DMS53 (cell line): ENCODE data around the gene PPP1R27.

Experiments used
- DNase-seq: peaks from one replicate; lab custom pipeline; 2025; lab: John Stamatoyannopoulos, UW

PPP1R27 gene

GRCh38 chr17:81821147-81821546, 13.7 kb downstream of the PPP1R27 start:
- DNase-seq, result peak; percentile 57

- no peak for DNase-seq
Observed at GRCh38 chr17:81819708-81820107, 15.1 kb downstream of the PPP1R27 start.

DNA sequence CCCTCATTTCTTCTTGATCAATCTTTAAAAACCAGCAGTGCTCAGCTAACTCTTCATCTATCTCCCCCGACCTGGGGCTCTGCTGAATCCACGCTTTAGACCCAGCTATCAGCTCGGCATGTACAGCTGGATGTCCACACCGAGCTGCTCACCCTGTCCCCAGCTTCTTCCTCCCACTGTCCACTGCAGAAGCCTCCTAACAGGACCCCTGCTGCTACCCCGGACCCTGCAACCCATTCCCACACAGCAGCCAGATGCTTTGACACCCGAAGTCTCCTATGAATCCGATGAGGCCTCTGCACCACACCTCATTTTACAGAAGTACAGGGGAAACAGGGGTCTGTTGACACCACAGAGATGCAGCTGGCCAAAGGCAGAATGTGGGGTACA, 17.1 kb downstream of the PPP1R27 start:
- no peak for DNase-seq

DNA sequence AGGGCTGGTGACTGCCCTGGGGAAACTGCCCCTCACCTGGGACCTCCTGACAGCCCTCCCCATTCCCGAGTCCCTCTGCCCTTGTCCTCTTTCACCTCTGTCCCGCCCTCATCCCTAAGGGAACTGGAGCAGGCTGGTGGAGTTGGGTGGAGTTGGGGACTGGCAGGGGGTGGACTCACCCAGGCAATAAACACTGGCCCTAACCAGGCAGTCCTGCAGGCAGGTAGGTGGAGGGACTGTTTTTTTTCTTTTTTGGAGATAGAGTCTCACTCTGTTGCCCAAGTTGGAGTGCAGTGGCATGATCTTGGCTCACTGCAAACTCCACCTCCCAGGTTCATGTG, 19.2 kb downstream of the PPP1R27 start:
- DNase-seq, result no peak

DNA sequence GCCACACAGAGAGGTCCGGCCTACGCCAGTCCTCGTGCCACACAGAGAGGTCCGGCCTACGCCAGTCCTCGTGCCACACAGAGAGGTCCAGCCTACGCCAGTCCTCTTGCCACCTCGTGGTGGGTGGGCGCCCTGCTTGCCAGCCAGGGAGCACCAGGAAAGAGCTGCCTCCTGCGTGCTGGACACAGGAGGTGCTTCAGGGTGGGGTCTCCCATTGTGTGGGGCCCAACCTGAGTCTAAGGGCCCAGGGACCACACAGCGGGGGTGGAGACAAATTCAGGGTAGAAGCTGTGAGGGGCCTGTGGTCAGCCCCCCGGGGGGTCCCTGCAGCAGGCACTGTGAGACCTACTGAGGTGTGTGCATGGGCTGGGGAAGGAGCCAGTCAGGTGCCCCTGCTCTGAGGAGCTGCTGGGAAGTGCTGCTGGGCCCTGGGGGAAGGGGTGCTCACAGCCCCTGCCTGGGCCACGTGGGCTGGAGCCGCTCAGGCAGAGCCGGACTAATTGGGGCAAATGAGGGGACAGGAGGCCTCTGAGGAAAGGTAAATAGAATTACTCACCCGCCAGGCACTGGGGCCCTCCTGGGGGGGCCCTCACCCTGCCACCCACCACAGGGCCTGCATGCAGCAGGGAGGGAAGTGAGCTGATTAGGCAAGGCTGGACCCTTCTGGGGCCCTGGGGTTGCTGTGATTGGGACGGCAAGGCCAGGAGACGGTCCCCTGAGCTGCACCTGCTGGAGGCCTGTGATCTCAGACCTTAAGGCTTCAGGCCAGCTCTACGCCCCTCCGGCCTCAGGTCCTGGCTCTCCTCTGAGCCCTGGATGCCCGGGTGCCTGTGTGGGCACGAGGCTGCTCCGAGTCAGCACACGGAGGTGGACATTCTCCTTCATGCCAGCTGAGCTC, 19.9 kb downstream of the PPP1R27 start:
- no peak for DNase-seq

- no peak for DNase-seq
Observed at GRCh38 chr17:81813861-81814683, 20.8 kb downstream of the PPP1R27 start.

DNA sequence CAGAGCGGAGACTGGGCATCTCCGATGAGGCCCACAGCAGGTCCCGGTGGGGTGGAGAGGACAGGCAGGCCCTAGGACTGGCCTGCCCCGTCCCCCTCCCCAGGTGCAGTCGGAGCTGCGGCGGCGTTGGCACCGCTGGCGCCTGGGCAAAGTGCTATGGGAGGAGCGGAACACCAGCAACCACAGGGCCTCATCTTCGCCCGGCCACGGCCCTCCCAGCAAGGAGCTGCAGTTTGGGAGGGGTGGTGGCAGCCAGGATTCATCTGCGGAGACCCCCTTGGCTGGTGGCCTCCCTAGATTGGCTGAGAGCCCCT, 21.5 kb downstream of the PPP1R27 start:
- no peak for DNase-seq

DNA sequence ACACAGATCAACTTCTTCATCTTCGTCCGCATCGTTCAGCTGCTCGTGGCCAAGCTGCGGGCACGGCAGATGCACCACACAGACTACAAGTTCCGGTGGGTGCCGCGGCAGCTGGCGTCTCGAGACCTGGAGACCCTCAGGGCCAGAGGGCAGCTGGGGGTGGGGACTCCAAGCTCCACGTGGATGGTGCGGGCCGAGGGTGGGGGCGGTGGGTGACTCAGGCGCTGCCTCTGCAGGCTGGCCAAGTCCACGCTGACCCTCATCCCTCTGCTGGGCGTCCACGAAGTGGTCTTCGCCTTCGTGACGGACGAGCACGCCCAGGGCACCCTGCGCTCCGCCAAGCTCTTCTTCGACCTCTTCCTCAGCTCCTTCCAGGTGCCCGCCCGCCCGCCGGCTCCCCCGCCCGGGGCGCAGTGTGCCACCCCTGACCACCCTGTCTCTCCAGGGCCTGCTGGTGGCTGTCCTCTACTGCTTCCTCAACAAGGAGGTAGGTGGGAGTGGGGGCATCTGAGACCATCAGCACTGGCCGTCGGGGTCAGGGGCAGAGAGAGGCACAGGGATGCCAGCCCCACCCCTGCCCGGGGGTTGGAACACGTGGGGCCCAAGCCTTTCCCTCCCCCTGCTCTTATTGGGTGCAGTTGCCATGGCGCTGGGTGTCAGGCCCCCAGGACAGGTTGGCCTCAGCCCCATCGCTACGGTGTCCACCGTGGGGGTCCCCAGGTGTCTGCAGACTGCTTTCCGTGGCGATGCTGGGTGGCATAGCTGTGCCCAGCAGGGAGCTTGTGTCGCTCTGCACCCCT, 22.1 kb downstream of the PPP1R27 start:
- no peak for DNase-seq

DNA sequence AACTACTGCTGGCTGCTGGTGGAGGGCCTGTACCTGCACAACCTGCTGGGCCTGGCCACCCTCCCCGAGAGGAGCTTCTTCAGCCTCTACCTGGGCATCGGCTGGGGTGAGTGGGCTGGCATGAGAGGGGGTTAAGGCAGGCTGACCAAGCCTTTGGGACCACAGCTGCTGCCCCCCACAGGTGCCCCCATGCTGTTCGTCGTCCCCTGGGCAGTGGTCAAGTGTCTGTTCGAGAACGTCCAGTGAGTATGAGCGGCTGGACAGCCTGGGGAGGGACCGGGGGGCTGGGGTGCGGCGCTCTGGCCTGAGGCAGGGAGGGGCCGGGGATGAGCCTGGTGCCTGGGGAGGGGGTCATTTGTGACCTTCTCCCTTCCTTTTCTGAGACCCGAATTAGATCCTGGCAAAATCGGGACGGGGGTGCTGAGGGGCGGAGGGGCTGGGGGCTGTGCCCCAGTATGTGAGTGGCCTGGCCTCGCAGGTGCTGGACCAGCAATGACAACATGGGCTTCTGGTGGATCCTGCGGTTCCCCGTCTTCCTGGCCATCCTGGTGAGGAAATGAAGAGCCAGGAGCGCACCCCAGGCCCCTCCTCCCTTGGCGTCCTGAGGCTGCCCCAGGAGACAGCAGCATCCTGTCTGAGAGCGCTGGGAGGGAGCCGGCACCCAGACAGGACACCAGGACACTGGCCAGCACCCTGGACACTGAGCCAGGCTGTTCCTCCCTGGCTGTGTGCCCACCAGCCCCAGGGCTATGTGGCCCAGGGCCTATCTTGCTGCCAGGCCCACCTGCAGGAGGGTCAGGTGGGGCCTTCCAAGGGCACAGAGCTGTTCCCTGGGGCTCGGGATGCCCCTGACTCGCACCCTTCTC, 22.9 kb downstream of the PPP1R27 start:
- DNase-seq, result no peak

DNA sequence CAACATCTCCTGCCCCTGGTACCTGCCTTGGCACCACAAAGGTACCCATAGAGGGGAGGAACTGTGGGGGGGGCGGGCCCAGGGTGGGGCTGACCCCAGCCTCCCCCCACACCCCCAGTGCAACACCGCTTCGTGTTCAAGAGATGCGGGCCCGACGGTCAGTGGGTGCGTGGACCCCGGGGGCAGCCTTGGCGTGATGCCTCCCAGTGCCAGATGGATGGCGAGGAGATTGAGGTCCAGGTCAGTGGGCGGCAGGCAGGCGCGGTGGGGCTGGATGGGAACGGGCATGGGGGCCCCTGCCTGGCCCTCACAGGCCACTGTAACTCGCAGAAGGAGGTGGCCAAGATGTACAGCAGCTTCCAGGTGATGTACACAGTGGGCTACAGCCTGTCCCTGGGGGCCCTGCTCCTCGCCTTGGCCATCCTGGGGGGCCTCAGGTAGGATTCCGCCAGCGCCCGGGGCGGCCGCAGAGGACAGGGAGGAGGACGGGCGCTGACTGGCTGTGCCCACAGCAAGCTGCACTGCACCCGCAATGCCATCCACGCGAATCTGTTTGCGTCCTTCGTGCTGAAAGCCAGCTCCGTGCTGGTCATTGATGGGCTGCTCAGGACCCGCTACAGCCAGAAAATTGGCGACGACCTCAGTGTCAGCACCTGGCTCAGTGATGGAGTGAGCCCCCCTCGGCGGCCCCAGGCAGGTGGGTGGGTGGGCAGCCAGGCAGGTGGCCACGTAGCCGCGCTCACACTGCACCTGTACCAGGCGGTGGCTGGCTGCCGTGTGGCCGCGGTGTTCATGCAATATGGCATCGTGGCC, 23.8 kb downstream of the PPP1R27 start:
- DNase-seq, result no peak

- DNase-seq, result no peak
Observed at GRCh38 chr17:81810476-81810875, 24.4 kb downstream of the PPP1R27 start.

- no peak for DNase-seq
Observed at GRCh38 chr17:81809556-81809998, 25.3 kb downstream of the PPP1R27 start.

DNA sequence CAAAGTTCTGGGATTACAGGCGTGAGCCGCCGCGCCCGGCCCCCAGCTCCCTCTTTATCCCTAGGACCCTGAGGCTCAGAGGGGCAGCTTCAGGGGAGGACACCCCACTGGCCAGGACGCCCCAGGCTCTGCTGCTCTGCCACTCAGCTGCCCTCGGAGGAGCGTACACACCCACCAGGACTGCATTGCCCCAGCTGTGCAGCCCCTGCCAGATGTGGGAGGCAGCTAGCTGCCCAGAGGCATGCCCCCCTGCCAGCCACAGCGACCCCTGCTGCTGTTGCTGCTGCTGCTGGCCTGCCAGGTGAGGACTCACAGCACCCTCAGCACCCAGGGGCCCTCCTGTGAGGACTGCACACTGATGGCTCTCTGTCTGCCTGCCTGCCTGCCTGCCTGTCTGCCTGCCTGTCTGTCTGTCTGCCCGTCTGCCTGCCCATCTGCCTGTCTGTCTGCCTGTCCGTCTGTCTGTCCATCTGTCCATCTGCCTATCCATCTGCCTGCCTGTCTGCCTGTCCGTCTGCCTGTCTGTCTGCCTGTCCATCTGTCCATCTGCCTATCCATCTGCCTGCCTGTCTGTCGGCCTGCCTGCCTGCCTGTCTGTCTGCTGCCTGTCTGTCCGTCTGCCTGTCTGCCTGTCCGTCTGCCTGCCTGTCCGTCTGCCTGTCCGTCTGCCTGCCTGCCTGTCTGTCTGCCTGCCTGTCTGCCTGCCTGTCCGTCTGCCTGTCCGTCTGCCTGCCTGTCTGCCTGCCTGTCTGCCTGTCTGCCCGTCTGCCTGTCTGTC, 25.9 kb downstream of the PPP1R27 start:
- peak; percentile 45 for DNase-seq

- DNase-seq, result no peak
Observed at GRCh38 chr17:81807839-81808238, 27.0 kb downstream of the PPP1R27 start.

DNA sequence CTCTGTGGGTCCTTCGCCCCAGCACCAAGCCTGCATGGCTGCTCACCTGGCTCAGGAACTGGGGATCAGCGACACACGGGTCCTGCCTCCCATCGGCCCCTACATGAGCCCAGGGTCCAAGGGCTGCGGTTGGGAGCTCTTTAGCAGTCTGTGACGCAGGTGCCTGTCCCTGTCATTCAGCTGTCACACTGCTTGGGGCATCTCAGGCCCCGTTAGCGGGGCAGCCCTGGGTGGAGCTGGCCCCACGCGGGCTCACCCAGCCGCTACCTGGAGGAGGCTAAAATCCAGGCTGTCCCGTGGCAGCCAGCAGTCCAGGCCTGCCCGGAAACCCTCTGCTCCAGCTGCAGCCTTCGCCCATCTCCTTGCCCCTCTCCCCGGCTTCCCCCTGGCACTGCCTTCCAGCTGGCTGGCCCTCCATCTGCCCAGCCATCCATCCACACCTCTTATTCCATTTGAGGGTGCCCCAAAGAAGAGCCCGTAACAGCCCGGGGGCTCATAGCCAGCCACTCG, 27.6 kb downstream of the PPP1R27 start:
- DNase-seq, result no peak

GRCh38 chr17:81806461-81807209, 28.2 kb downstream of the PPP1R27 start:
- no peak for DNase-seq

DNA sequence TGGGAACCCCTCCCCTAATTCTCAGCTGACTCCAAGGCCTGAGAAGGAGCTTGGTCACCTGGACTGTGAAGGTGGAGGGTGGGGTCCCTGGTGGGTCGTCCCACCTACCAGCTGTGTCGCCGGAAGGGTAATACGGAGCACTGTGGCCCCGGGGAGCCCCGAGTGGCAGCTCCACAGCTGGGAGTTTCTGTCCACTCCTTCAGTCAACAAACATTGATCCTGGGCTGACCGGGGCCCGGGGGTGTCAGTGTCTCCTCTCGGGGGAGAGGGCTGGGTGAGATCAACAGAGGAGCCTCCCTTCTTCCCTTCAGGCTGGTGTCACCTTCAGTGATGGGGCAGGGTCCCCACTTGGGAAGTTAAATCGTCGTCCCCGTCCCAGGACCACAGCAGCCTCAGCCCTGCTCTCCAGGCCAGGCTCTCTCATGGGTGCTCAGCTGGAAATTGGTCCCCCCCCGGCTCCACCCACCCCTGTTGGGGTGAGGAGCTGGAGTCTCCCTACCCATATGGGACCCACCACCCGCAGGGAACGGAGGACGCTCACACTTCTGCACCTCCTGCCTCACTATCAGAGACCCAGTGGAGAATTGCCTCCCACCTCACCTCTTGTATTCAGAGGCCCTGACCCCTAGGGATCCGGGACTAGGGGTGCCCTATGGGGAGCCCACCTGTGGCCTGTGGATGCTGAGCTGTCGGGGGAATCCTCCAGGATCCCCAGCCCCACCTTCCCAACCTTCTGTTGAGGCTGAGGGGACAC, 29.0 kb downstream of the PPP1R27 start:
- DNase-seq, result no peak
